Thoracic aorta (tissue), 2 donors: ENCODE data around the gene LRP5. TPM values are rescaled to one million over a fixed set of nuclear protein-coding genes. Genes with fewer than 3 reads are reported as not detected.
"Not testable (repeated sequence)": the region's sequence is repeated elsewhere in the genome, so short reads cannot be mapped to it uniquely, and the experiment has no call there.

ENCODE experiments used
- ATAC-seq: fragments of 150-250 bp; one replicate; pipeline ENCODE4 v1.8.0; 2017; ENCODE audit warnings: low read depth; ENCODE audit not compliant: insufficient number of reproducible peaks, low FRiP score
- DNase-seq: peaks from one replicate; pipeline ENCODE4 v3.0.0-alpha.2; 2020; ENCODE audit warnings: low spot score
- H3K27ac ChIP-seq, 2 donors: fragments of 200-600 bp; sonication (generic); 1 replicate in 1 of 2; 2 replicates in 1 of 2; pipeline ENCODE4 v1.5.1; 2016; ENCODE audit warnings: mild to moderate bottlenecking in 2 of 2, moderate library complexity in 2 of 2
- H3K27me3 ChIP-seq: fragments of 200-600 bp; sonication (generic); replicated peaks from 2 replicates; pipeline ENCODE4 v1.6.0; 2016; ENCODE audit warnings: mild to moderate bottlenecking; ENCODE audit not compliant: insufficient read depth
- H3K36me3 ChIP-seq: fragments of 200-600 bp; sonication (generic); one replicate; pipeline ENCODE4 v1.5.1; 2016
- H3K4me1 ChIP-seq, 2 donors: fragments of 200-600 bp; sonication (generic); 1 replicate in 1 of 2; 2 replicates in 1 of 2; pipeline versions ENCODE4 v1.5.1 to v1.6.0; 2016; ENCODE audit warnings: low read depth in 2 of 2, mild to moderate bottlenecking in 1 of 2; ENCODE audit not compliant: control insufficient read depth in 1 of 2
- H3K4me3 ChIP-seq: fragments of 200-600 bp; sonication (generic); 2 replicates; pipeline ENCODE4 v1.5.1; 2016; ENCODE audit warnings: mild to moderate bottlenecking
- H3K9me3 ChIP-seq: fragments of 200-600 bp; sonication (generic); 2 replicates; pipeline ENCODE4 v1.5.1; 2016
- total RNA-seq, 2 donors: library from RNA; depleted of rRNA; stranded (reverse); fragments of >200 nt; gene quantifications; one replicate each; pipeline versions ENCODE4 v1.1.0 to v1.2.3, GENCODE V29; 2016
- TF ChIP-seq, protein P1 (sequence below): fragments of 200-600 bp; sonication (generic); IDR thresholded peaks from one replicate; pipeline ENCODE4 v1.5.1; 2019; ENCODE audit warnings: antibody characterized with exemption

The LRP5 gene
- total RNA-seq, 2 donors from 2014 or later: 67.2 to 99.1 TPM

DNA sequence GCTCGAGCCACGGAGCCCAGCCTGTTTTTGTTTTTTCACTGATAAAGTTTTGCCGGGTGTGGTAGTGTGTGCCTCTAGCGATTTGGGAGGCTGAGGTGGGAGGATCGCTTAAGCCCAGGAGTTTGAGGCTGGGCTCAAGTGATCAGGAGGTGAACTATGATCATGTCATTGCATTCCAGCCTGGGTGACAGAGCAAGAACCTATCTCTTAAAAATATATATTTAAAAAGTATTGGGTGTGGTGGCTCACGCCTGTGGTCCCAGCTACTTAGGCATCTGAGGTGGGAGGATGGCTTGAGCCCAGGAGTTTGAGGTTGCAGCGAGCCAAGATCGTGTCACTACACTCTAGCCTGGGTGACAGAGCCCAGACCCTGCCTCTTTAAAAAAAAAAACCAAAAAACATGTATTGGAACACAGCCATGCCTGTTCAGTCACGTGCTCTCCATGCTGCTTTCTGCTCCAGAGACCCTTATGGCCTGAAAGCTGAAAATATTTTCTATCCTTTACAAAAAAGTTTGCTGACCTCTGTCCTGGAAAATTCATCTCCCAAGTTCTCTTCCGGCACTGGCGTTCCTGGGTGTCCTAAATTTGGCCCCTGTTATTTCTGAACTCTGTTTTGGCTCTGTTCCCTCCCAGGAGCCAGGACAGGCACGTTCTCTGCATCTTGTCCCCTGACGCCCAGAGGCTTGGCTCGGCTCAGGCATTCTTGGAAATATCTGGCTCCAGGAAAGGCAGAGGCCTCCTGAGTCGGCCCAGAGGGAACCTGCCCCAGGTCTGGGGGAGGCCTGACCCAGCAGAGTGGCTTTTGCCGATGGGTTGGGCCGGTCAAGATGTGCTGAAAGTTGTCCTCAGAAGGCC lies 86.8 kb downstream of the LRP5 start:
- no peak for DNase-seq
- Histone ChIP-seq H3K4me1 (peaks cover 20 to 23% of the 10 kb centered on the region in 2 donors), H3K27ac (peak overlapping the region; percentile 47 to 58), H3K36me3 (peaks cover 18% of the 10 kb centered on the region), H3K4me3 (peak overlapping the region; percentile 24), H3K27me3 (no peaks in the 10 kb centered on the region), H3K9me3 (no peaks in the 10 kb centered on the region)
- ATAC-seq: no peak
- TF ChIP-seq, protein P1, sequence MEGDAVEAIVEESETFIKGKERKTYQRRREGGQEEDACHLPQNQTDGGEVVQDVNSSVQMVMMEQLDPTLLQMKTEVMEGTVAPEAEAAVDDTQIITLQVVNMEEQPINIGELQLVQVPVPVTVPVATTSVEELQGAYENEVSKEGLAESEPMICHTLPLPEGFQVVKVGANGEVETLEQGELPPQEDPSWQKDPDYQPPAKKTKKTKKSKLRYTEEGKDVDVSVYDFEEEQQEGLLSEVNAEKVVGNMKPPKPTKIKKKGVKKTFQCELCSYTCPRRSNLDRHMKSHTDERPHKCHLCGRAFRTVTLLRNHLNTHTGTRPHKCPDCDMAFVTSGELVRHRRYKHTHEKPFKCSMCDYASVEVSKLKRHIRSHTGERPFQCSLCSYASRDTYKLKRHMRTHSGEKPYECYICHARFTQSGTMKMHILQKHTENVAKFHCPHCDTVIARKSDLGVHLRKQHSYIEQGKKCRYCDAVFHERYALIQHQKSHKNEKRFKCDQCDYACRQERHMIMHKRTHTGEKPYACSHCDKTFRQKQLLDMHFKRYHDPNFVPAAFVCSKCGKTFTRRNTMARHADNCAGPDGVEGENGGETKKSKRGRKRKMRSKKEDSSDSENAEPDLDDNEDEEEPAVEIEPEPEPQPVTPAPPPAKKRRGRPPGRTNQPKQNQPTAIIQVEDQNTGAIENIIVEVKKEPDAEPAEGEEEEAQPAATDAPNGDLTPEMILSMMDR: no peak

GRCh38 chr11:68399916-68400315 lies 87.5 kb downstream of the LRP5 start:
- DNase-seq (no peak), ATAC-seq (no peak)
- H3K27me3 ChIP-seq: no peaks in the 10 kb centered on the region
- peaks cover 20 to 23% of the 10 kb centered on the region in 2 donors for H3K4me1 ChIP-seq
- peak overlapping the region; percentile 24 for H3K4me3 ChIP-seq
- H3K36me3 ChIP-seq: peaks cover 21% of the 10 kb centered on the region
- TF ChIP-seq, protein P1: no peak
- no peaks in the 10 kb centered on the region for H3K9me3 ChIP-seq
- peak overlapping the region; percentile 47 to 58 for H3K27ac ChIP-seq

GRCh38 chr11:68400584-68400983 lies 88.2 kb downstream of the LRP5 start:
- H3K36me3 ChIP-seq: peaks cover 21% of the 10 kb centered on the region
- H3K27ac ChIP-seq, H3K27me3 ChIP-seq, H3K4me3 ChIP-seq, H3K9me3 ChIP-seq, ATAC-seq, DNase-seq: not testable (repeated sequence)
- H3K4me1 ChIP-seq: peaks cover 20 to 23% of the 10 kb centered on the region in 2 donors

GRCh38 chr11:68401856-68402255 lies 89.5 kb downstream of the LRP5 start:
- no peak for ATAC-seq
- Histone ChIP-seq H3K9me3 (no peaks in the 10 kb centered on the region), H3K36me3 (peaks cover 32% of the 10 kb centered on the region), H3K4me1 (peaks cover 20 to 23% of the 10 kb centered on the region in 2 donors), H3K4me3 (no peak overlapping the region), H3K27ac (no peak overlapping the region), H3K27me3 (no peaks in the 10 kb centered on the region)
- no peak for DNase-seq
- TF ChIP-seq, protein P1: no peak

DNA sequence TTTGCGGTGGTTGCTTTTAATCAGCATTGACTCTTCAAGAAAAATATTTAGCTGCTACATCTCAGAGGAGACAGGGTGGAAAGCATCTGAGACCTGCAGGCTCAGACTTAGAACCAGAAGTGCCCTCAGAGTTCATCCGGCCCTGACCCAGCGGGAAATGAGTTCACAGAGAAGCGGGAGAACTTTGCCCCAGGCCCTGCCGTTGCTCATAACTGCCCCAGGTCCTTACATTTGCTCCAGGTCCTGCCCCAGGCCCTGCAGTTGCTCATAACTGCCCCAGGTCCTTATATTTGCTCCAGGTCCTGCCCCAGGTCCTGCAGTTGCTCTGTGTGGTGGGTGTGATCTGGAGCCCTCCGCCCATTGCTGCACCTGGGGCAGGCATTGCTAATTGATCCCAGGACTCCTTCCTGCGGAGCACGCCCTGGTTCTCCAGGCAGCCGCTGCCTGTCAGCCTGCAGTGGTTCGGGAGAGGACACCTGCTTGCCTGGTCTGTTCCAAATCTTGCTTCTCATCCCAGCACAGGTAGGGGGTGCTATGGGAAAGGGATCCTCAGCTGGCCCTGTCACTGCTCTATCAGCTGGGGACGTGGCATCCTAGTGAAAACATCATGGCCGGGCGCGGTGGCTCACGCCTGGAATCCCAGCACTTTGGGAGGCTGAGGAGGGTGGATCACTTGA lies 90.1 kb downstream of the LRP5 start:
- H3K4me3 ChIP-seq: no peak overlapping the region
- no peaks in the 10 kb centered on the region for H3K27me3 ChIP-seq
- ATAC-seq (no peak), DNase-seq (no peak)
- H3K36me3 ChIP-seq: peaks cover 32% of the 10 kb centered on the region
- no peaks in the 10 kb centered on the region for H3K9me3 ChIP-seq
- H3K4me1 ChIP-seq: peaks cover 20 to 23% of the 10 kb centered on the region in 2 donors
- TF ChIP-seq, protein P1: no peak
- H3K27ac ChIP-seq: no peak overlapping the region
